Globus pallidus (tissue), 1 donor: ENCODE data around the gene TOR2A.
A peak's percentile ranks its signal among the peaks of the same experiment; 100 is the strongest.

ENCODE experiments used
- DNase-seq: peaks from one replicate; pipeline ENCODE4 v3.0.0-alpha.2; 2015; ENCODE audit warnings: low spot score

The TOR2A gene

GRCh38 chr9:127742435-127743088 is 7.5 kb upstream of the TOR2A start:
- no peak for DNase-seq

GRCh38 chr9:127741831-127742434 is 6.8 kb upstream of the TOR2A start:
- peak; percentile 80 for DNase-seq

DNA sequence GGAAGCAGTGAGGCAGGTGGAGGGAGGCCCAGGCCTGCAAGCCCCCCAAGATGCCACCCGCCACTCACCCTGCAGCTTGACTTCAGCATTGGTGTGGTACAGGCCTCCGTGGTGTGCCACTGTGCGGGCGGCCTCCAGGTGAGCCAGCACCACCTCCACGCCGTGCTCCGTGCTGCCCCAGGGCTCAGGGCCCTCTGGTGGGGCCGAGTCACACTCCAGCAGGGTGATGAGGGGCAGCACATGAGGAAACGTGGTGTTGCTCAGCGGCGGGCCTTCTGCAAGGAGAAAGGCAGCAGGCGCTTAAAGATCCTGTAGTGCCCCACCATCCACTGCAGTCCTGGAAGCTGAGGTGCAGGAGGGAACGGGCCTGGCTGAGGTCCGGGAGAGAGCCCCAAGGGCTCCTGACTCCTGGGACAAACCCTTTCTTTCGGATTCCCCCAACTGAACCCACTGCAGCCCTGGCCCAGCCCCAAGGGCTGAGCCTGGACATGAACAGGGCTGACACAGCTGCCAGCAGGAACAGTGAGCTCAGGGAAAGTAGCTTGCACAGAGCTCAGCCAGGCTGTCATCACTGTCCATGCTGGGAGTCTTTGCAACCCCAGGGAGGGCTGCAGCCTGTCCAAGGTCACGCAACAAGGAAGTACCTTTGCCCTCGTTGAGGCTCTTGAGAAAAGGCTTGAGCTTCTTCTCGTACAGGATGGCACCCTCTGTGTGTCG is 4.7 kb upstream of the TOR2A start:
- no peak for DNase-seq

DNA sequence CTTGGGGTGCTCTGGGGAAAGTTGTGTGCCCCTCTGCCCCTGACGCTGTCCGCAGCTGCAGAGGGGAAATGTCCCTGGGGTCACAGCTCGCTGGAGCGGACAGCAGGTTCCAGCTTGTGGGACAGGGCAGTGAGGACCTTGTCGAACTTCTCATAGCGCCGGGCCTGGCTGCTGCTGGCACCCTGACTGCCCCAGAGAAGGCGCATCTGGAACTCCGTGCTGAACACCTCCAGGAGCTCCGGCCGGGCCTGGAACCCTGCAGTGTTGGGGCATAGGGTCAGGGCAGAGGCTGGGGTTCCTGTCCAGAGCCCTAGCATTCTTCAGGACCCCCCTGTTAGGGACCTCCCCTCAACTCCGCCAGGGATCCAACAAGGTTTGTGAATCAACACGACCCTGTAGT is 3.6 kb upstream of the TOR2A start:
- no peak for DNase-seq

DNA sequence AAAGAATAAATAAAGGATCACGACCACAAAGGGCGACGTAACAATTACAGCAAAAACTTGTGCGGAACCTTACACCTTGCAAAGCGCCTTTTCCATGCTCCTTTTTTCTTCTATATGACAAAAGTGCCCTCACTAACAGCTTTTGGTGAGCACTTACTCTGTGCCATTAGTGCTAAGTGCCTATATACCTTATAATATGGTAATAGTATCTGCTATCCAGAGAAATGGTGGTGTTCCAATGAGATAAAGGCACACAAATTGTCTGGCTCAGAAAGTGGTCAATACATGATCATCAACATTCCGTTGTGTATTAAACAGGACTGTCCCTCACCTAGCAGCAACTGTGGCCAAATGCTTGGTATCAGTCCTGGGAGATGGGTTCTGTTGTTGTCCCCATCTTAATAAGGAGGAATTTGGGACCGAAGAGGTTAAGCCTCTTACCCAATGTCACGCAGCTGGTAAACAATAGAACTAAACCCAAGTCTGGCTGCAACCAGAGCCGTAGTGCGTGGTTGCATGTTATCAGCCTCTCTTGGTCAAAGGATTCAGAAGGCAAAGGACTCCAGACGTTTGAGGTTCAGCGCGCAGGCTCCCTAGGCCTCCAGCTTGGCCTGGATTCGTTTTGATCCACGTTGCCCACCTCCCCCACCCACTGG is 564 bp upstream of the TOR2A start:
- DNase-seq, result no peak

GRCh38 chr9:127734247-127734746 is 797 bp downstream of the TOR2A start:
- no peak for DNase-seq

GRCh38 chr9:127733614-127734013 is 1.5 kb downstream of the TOR2A start:
- no peak for DNase-seq

- no peak for DNase-seq
These were observed 2.6 kb downstream of the TOR2A start for GRCh38 chr9:127732444-127732843.

- no peak for DNase-seq
These were observed 3.2 kb downstream of the TOR2A start for GRCh38 chr9:127731938-127732337.

DNA sequence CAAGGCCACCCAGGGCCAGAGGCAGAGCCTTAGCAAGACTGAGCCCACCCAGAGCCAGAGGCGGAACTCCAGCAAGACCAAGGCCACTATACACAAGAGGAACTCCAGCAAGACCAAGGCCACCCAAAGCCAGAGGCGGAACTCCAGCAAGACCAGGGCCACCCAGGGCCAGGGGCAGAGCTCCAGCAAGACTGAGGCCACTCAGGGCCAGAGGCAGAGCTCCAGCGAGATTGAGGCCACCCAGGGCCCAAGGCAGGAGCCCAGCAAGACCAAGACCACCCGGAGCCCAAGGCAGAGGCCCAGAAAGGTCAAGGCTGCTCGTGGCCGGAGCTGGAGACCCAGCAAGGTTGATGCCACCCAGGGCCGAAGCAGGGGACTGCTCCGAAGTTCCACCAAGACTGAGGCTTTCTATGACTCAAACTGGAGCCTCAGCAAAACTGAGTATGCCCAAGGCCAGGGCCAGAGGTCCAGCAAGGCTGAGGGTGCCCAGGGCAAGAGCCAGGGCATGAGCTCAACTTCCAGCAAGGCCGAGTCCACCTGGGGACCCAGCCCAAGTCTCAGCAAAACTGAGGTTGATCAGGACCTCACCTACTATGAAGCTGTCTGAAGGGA is 4.2 kb downstream of the TOR2A start:
- no peak for DNase-seq

DNA sequence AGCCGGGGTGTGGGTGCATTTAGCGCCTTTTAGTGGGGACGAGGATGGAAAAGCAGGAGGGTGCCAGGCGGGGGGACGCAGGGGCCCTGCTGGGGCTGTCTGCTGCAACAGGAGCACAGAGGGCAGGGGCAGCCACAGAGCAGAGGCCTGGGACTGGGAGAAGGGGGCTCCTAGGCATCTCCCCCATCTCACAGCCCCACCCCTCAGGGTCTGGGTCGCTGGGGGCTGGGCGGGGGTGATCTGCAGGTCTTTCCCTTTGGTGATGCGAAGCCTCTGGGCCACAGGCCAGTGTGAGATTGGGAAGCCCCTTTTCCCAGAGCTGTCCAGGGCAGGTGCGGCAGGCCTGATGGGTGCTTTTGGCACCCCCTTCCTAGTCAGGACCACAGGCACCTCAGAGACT is 4.8 kb downstream of the TOR2A start:
- no peak for DNase-seq

DNA sequence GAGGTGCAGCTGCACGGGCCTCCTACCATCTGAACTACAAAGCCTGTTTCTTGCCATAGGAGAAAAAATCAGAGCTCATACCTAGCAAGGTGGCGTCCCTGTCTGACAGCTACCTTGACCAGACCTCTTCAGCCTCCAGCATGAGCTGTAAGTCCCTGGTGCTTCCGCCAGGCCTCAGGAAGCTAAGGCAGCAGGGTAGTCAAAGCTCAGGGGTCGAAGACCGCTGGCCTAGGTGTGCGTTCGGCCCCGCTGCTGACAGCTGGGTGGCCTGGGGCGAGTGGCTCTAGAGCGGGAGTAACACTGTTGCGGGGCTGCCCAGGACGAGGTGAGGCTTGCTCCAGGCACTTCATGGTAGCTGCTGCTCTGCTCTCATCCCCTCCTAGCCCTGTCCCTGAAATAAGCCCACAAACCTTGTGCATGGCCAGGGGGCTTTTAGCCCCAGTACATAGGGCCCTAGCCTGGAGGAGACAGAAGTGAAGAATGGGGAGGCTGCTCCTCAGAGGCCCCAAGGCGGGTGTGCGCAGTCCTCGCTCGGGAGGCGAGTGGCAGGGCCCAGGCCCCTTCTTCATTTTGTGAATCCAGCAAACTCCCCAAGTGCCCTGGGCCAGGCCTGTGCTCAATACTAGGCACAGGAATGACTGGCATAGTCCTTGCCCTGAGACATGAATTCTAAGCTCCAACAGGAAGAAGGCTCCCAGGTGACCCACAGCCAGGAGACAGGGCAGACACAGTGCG is 5.4 kb downstream of the TOR2A start:
- no peak for DNase-seq

DNA sequence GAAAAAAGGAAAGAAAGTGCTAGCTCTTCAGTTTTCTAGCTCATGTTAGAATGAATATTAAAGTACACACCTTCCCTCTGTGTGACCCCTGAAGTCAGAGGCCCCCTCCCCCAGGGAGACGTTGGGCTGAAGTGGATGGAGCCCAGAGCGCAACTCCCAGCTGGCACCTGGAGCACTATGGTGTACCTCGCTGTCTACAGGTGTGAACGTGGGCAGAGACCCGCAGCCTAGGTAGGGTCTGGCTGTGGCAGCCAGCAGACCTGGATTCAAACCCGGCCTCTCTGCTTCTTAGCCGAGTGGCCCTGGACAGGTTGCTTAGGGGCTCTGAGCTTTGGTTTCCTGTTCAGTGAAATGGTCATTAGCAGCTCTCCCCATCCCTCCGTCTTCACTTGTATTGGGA is 6.3 kb downstream of the TOR2A start:
- DNase-seq, result no peak

DNA sequence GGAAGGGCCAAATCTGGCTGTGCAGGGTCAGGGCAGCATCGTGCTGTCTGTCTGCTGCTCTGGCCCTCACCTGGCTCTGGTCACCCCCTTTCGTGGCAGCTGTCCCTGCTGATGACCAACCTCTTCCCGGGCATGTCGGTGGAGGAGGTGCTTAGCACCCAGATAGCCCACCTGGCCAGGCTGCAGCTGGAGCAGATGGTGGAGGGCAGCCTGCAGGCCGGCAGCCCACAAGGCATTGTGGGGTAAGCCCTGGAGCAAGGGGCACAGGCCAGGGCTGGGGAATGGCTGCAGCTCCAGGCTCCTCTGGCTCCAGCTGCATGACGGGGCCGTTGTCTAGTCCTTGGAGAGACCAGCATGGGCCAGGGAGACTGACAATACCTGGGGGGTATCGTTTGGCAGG is 8.2 kb downstream of the TOR2A start:
- no peak for DNase-seq

DNA sequence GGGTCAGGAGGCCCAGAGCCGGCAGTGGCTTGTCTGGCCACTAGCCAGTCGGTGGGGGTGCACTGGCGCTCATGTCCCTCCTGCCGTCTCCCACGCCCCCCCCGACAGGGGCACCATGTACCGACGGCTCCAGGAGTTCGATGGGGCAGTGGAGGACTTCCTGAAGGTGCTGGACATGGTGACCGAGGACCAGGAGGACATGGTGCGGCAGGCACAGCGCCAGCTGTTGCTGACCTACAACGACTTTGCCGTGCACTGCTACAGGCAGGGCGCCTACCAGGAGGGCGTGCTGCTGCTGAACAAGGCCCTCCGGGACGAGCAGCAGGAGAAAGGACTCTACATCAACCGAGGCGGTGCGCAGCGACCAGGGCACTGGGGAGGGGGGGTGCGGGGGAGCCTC is 11.1 kb downstream of the TOR2A start:
- no peak for DNase-seq

- DNase-seq, result no peak
These were observed 11.7 kb downstream of the TOR2A start for GRCh38 chr9:127723444-127723843.

DNA sequence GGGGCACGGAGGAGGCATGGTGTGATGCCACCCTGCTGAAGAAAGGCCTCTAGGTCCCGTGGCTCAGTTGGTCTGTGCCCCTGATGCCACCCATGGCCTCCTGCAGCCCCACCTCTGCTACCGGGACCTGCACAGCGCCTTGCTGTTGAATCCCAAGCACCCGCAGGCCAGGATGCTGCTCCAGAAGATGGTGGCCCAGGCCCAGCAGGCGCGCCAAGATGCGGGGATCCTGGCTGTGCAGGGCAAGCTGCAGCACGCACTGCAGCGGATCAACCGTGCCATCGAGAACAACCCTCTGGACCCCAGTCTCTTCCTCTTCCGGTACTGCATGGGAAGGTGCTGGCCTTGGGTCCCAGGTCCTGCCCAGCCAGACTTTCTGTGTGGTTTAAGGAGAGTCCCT is 12.1 kb downstream of the TOR2A start:
- no peak for DNase-seq

DNA sequence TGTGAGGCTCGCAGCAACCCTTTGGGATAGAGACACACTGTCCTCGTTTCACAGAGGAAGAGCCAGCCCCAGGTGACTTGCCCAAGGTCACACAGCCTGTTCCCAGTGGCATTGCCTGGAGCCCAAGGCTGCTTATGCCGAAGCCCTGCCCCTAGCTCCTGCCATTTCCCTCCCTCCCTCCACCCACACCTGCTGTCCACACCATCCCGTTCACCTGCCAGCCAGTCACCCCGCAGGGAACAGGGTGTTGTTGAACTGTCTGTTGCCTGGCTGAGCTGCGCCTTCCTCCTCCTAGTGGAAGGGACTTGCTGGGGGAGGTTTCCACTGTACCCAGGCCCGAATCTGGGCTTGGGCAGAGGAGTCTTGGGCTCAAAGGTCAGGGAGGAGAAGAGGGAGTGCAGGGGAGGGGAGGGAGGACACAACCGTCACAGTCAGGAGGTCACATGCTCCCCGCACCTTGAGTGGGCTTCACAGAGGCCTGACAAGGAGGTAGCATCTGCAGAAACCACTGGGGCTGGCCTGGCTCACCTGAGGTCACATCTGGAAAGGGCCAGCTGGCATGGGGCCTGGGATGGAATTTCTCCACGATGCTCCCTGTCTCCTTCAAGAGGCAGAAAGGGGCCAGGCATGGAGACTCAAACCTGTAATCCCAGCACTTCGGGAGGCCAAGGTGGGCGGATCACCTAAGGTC is 12.9 kb downstream of the TOR2A start:
- no peak for DNase-seq

- no peak for DNase-seq
These were observed 13.7 kb downstream of the TOR2A start for GRCh38 chr9:127721391-127721821.

GRCh38 chr9:127720865-127721227 is 14.2 kb downstream of the TOR2A start:
- no peak for DNase-seq
